Keratinocyte (primary cell): Measurements from ENCODE around the gene UGT1A8.

Source experiments
- EZH2 ChIP-seq: IDR thresholded peaks from one replicate; pipeline ENCODE4 v1.6.1; 2012; ENCODE audit warnings: inconsistent platforms, mild to moderate bottlenecking, low read length, moderate library complexity
- TF ChIP-seq, protein P1 (sequence below), 3 experiments: IDR thresholded peaks in 1 of 3; conservative IDR thresholded peaks in 1 of 3; optimal IDR thresholded peaks in 1 of 3; 2 replicates in 2 of 3; 3 replicates in 1 of 3; pipeline versions ENCODE3 to v1.5.1; 2011; ENCODE audit warnings: low read length in 3 of 3, mild to moderate bottlenecking in 3 of 3, moderate library complexity in 2 of 3, control low read depth in 1 of 3, inconsistent platforms in 1 of 3; ENCODE audit not compliant: insufficient read depth in 2 of 3; ENCODE audit errors: extremely low read depth in 1 of 3

DNA sequence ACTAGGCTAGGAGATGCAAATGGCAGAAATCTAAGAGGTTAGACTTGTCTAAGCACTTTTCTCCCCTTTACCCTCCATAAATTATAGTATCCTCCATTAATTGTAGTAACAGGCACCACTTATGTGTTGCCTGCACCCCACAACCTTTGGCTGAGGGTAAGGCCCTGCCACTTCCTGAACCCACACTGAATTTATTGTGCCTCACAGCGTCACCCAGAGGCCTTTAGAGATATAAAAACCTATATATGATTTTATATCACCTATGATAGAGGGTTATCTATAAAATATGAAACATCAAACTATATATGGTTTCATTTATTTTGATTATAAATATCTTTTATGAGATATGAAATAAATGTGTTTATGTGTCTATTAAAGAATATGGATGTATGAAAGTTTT, 56.9 kb downstream of the UGT1A8 start:
- no peak for TF ChIP-seq EZH2
- TF ChIP-seq, protein P1, sequence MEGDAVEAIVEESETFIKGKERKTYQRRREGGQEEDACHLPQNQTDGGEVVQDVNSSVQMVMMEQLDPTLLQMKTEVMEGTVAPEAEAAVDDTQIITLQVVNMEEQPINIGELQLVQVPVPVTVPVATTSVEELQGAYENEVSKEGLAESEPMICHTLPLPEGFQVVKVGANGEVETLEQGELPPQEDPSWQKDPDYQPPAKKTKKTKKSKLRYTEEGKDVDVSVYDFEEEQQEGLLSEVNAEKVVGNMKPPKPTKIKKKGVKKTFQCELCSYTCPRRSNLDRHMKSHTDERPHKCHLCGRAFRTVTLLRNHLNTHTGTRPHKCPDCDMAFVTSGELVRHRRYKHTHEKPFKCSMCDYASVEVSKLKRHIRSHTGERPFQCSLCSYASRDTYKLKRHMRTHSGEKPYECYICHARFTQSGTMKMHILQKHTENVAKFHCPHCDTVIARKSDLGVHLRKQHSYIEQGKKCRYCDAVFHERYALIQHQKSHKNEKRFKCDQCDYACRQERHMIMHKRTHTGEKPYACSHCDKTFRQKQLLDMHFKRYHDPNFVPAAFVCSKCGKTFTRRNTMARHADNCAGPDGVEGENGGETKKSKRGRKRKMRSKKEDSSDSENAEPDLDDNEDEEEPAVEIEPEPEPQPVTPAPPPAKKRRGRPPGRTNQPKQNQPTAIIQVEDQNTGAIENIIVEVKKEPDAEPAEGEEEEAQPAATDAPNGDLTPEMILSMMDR (optimal IDR thresholded peaks at IDR 0.05 in 1 of 3, IDR thresholded peaks at IDR 0.05 in 1 of 3, conservative IDR thresholded peaks at IDR 0.05 in 1 of 3; ENCODE audit: extremely low read depth in 1 of 3, insufficient read depth in 2 of 3, low read length in 3 of 3) = no peak
